Activated CD4-positive, alpha-beta T cell treated with anti-CD3 and anti-CD28 coated beads, Interleukin-2, amount 50 U/mL, for 24 hours (primary cell): ENCODE measurements around the gene PRR35.

Experiments
- DNase-seq, 2 donors: peaks; one replicate each; pipeline ENCODE4 v3.0.0-alpha.2; 2020; ENCODE audit warnings: low read depth in 1 of 2, low spot score in 1 of 2

Gene PRR35

DNA sequence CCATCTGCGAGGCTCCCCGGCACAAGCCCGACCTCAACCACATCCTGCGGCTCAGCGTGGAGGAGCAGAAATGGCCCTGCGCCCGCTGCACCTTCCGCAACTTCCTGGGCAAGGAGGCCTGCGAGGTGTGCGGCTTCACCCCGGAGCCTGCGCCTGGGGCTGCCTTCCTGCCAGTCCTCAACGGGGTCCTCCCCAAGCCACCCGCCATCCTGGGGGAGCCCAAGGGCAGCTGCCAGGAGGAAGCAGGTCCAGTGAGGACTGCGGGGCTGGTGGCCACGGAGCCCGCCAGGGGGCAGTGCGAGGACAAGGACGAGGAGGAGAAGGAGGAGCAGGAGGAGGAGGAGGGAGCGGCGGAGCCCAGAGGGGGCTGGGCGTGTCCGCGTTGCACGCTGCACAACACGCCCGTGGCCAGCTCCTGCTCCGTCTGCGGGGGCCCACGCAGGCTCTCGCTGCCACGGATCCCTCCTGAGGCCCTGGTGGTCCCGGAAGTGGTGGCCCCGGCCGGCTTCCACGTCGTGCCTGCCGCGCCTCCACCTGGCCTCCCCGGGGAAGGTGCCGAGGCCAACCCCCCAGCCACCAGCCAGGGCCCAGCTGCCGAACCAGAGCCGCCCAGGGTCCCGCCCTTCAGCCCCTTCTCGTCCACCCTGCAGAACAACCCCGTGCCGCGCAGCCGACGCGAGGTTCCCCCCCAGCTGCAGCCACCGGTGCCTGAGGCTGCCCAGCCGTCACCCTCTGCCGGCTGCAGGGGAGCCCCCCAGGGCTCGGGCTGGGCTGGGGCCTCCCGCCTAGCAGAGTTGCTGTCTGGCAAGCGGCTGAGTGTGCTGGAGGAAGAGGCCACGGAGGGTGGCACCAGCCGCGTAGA, 13.1 kb upstream of the PRR35 start:
- DNase-seq, result no peak

GRCh38 chr16:548586-548985, 11.6 kb upstream of the PRR35 start:
- no peak for DNase-seq

GRCh38 chr16:549544-550263, 10.5 kb upstream of the PRR35 start:
- DNase-seq, result no peak

DNA sequence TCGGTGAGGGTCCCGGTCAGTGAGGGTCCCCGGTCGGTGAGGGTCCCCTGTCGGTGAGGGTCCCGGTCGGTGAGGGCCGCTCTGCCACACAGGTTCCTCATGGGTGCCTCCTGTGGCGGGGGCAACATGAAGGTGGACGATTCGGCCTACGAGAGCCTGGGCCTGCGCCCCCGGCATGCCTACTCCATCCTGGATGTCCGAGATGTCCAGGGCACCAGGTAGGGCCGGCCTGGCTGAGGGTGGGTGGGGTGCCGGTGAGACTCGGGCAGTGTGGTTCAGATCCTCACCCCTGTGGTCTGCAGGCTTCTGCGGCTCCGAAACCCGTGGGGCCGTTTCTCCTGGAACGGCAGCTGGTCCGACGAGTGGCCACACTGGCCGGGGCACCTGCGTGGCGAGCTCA, 9.0 kb upstream of the PRR35 start:
- DNase-seq, result no peak

DNA sequence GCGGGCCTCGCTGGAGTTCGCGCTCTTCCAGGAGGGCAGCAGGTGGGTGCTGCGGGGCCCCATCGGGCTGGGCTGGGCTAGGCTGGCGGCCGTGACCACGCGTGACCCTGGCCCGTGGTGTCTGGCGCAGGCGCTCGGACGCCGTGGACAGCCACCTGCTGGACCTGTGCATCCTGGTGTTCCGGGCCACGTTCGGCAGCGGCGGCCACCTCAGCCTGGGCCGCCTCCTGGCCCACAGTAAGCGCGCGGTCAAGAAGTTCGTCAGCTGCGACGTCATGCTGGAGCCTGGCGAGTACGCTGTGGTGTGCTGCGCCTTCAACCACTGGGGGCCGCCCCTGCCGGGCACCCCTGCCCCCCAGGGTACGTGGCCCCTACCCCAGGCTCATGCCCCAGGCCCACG, 8.0 kb upstream of the PRR35 start:
- DNase-seq, result no peak

- no peak for DNase-seq
Measured at GRCh38 chr16:553601-554296, 6.4 kb upstream of the PRR35 start.

DNA sequence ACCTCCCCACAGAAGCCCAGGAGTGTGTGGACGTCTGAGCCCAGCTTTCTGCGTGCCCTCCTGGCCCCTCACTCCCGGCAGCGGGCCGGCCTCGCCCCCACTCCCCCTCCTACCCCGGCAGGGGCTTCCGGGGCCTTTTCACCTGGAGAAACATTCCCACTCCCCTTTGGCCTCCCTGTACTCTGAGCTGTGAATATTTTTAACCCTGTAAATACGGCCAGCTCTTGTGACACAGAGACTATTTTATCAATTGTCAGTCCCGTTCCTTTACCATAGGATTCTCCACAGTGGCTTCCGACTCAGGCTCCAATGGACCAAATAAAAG, 5.9 kb upstream of the PRR35 start:
- DNase-seq, result no peak

GRCh38 chr16:554640-555365, 5.4 kb upstream of the PRR35 start:
- DNase-seq, result no peak

GRCh38 chr16:555528-556473, 4.4 kb upstream of the PRR35 start:
- no peak for DNase-seq

DNA sequence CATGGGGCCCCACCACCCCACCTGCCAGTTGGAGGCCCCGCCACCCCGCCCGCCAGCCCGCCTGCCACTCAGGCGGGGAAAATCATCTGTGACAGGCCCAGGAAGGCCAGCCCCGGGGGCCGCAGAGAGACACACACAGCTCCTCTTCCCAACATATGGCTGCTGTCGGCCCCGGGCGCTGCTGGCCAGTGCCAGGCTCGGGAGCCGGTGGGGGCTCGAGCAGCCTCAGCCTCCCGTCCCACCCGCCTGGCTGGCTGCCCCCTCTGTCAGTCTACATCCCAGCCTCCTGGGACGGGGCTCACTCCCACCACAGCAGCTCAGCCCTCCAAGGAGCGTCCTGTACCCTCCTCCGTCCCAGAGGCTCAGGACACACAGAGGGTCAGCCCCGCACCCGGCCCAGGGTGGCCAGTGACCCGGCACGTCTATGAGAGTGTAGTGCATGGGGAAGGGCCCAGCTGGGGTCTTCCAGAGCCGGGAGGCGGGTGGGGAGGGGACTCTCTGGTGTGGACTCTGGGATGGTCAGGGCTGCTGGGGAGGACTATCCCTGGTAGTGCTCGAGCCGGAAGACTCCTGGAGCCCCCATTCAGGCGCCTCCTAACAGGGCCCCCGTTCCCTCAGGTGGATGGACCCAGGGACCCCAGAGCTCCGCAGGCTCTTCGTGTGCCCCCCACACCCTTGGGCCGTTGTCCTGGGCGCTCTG, 3.6 kb upstream of the PRR35 start:
- no peak for DNase-seq

- DNase-seq, result no peak
Measured at GRCh38 chr16:557463-558297, 2.5 kb upstream of the PRR35 start.

- DNase-seq, result no peak
Measured at GRCh38 chr16:558298-559020, 1.7 kb upstream of the PRR35 start.

DNA sequence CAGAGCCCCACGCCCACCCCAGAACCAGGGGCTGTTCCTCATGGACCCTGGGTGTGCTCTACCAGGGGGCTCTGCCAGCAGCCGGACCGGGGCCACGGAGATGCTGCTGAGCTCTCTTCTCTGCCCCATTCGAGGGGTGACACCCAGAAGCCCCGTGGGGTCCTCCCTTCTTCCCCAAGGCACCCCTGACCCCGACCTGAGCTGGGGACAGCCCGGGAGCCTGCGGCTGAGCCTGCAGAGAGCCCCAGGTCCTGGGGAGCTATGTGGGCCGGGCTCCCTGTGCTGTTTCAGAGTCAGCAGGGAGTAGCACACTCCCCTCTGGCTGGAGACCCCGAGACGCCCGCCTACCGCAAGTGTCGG, 1.2 kb upstream of the PRR35 start:
- DNase-seq, result no peak

GRCh38 chr16:559411-560203, 587 bp upstream of the PRR35 start:
- DNase-seq, result no peak

GRCh38 chr16:560701-561412, 663 bp downstream of the PRR35 start:
- no peak for DNase-seq

DNA sequence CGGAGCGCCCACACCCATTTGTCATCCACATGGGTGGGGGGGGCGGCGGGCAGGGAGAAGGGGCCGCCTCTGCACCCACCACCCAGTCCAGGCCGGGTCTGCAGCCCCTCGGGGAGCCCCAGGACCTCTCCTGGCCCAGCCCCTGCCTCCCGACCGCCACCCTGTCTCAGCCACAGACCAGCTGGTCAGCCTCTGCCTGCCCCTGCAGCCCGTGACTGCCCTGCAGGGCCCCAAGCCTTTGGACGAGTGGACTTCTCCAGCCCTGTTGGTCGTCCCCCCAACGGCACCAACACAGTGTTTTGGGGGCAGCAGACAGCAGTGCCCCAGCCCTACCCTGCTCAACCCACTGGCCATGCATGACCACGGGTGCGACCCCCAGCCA, 1.2 kb downstream of the PRR35 start:
- no peak for DNase-seq
